Stimulated activated naive CD8-positive, alpha-beta T cell treated with anti-CD3 and anti-CD28 coated beads, Interleukin-15, amount 100 ng/mL, for 72 hours (primary cell): ENCODE data around the gene PARVB.
"Not testable (repeated sequence)": the region's sequence is repeated elsewhere in the genome, so short reads cannot be mapped to it uniquely, and the experiment has no call there.

Source experiments
- ATAC-seq: fragments of 150-1000 bp; cut with Tn5 transposase; 2 replicates; pipeline ENCODE4 v1.10.0; 2021; ENCODE audit warnings: mild to moderate bottlenecking, moderate library complexity
- DNase-seq, 2 donors: peaks; one replicate each; pipeline ENCODE4 v3.0.0; 2021 to 2022
- H3K27ac Mint-ChIP-seq, 2 donors: one replicate each; pipeline ENCODE4 v1.8.0; 2022; ENCODE audit warnings: mild to moderate bottlenecking in 2 of 2, mixed read lengths in 2 of 2, moderate library complexity in 2 of 2
- H3K27me3 Mint-ChIP-seq: one replicate; pipeline ENCODE4 v1.8.0; 2022; ENCODE audit warnings: mixed read lengths
- H3K4me1 Mint-ChIP-seq: one replicate; pipeline ENCODE4 v1.8.0; 2022; ENCODE audit warnings: mild to moderate bottlenecking, mixed read lengths
- H3K4me3 Mint-ChIP-seq, 2 donors: one replicate each; pipeline ENCODE4 v1.8.0; 2022; ENCODE audit warnings: mild to moderate bottlenecking in 2 of 2, mixed read lengths in 2 of 2, moderate library complexity in 1 of 2
- H3K9me3 Mint-ChIP-seq, 2 donors: one replicate each; pipeline ENCODE4 v1.8.0; 2022; ENCODE audit warnings: mixed read lengths in 2 of 2

Gene PARVB

GRCh38 chr22:44051961-44052360 lies 27.9 kb downstream of the PARVB start:
- ATAC-seq: no peak
- no peak overlapping the region for H3K4me3 Mint-ChIP-seq
- no peaks in the 10 kb centered on the region for H3K9me3 Mint-ChIP-seq
- H3K27ac Mint-ChIP-seq: no peak overlapping the region
- no peak for DNase-seq
- H3K27me3 Mint-ChIP-seq: peaks cover 25% of the 10 kb centered on the region
- H3K4me1 Mint-ChIP-seq: peaks cover 36% of the 10 kb centered on the region

DNA sequence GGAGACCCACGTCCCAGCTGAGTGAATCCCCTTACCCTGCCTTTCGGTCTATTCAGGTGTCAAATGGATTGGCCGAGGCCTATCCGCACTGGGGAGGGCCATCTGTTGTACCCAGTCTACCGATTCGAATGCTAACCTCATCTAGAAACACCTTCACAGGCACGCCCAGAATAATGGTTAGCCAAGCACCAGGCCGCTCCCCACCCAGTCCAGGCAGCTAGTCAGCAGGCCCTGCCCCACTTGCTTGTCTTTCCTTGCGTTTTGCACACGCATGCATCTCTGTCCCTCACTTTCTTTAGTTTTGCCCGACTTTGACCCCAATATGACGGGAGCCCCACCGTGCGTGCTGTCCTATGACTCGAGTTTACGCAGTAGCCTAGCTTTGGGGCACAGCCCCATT lies 31.7 kb downstream of the PARVB start:
- Mint-ChIP-seq H3K27ac (no peak overlapping the region), H3K4me1 (peaks cover 9% of the 10 kb centered on the region)
- no peak for DNase-seq

GRCh38 chr22:44056649-44057048 lies 32.5 kb downstream of the PARVB start:
- H3K9me3 Mint-ChIP-seq, ATAC-seq, H3K4me3 Mint-ChIP-seq, DNase-seq, H3K4me1 Mint-ChIP-seq, H3K27ac Mint-ChIP-seq, H3K27me3 Mint-ChIP-seq: not testable (repeated sequence)

More for the DNA sequence above, 31.7 kb downstream of the PARVB start:
- ATAC-seq: no peak
- peaks cover 6% of the 10 kb centered on the region for H3K27me3 Mint-ChIP-seq
- no peak overlapping the region for H3K4me3 Mint-ChIP-seq
- H3K9me3 Mint-ChIP-seq: peaks cover 0 to 5% of the 10 kb centered on the region in 2 donors

DNA sequence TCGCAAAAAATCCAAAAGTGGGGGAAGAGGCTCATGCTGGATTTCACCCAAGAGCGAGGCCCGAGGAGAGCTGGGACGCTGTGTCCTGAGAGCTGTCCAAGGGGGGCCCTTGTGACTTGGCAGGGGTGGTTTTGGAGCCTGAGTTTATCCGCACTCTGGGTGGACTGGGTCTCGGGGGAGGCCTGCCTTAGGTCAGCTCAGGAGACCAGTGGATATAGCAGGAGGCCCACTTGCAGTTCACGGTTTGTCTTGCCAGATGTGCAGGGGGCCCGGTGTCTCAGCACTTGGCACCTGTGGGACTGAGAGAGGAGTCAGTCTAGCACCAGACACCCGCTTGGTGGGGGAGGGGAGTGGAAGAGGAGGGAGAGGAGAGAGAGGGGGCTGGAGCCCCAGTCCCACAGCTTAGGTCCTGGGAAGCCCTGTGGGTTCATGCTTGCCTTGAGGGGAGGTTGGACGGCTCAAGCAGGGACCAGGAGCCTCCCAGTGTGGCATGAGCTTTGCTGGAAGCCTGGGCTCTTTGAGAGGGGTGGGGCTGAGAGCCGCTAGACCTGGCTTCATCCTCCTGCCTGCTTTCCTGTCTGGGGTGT lies 33.4 kb downstream of the PARVB start:
- ATAC-seq (no peak), DNase-seq (no peak)
- Mint-ChIP-seq H3K27ac (no peak overlapping the region), H3K4me1 (no peaks in the 10 kb centered on the region), H3K4me3 (no peak overlapping the region), H3K9me3 (peaks cover 0 to 5% of the 10 kb centered on the region in 2 donors), H3K27me3 (no peaks in the 10 kb centered on the region)

DNA sequence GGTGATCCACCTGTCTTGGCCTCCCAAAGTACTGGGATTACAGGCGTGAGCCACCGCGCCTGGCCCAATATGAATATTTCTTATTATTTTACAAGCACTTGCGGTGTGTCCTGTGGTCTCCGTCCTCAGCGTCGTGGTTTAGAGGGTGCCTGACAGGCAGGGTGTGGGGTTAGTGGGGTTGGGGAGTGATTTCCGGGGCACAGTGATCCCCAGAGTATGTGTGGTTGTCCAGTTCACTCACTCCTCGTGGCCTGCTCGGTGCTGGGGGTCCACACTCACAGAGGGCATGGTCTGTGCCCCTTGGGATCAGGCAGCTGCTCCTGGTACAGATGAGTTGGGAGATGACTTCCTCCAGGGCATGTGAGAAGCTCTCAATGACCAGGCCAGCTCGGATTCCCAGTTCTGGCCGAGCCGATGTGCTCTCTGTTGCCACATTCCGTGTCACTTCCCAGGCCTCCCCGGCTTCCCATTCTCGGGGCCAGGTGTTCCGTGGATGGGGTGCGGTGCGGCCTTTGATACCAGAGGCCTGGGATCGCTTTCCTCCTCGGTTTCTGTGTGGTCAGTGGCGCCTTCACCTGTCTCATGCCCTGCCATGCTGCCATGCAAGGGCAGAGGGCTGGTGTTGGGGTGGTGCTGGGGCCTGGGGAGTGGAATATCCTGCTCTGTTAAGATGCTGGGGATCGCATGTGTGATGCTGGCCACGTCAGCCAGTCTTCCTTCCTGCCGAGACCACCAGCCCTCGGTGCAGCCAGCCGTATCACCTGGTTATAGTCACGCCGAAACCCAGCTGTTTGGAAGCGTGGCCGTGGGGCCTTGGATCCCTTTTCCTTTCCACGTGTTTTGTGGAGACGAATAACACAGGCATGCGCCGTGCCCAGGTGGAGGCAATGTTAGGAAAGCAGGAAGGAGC lies 39.6 kb downstream of the PARVB start:
- H3K4me3 Mint-ChIP-seq: no peak overlapping the region
- peaks cover 5% of the 10 kb centered on the region for H3K27me3 Mint-ChIP-seq
- DNase-seq (no peak), ATAC-seq (no peak)
- H3K9me3 Mint-ChIP-seq: peaks cover 0 to 5% of the 10 kb centered on the region in 2 donors
- peaks cover 7% of the 10 kb centered on the region for H3K4me1 Mint-ChIP-seq
- peak overlapping the region in 1 of 2 donors; percentile 48 for H3K27ac Mint-ChIP-seq

DNA sequence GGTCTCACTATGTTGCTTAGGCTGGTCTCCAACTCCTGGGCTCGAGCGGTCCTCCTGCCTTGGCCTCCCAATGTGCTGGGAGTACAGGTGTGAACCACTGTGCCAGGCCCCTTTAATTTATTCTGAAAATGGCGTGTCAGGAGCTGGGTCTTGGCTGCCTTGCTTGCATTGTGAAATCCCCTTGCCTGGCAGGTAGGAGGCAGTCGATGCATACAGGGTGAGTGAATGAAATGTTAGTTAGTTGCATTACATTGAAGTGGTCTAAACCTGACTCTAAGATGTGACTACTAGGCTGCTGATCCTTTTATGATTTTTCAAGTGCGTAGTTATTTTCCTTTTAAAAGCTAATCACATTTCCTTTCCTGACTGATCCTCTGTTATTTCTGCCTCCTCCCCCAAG lies 42.9 kb downstream of the PARVB start:
- no peak overlapping the region for H3K4me3 Mint-ChIP-seq
- ATAC-seq (no peak), DNase-seq (no peak)
- peaks cover 12% of the 10 kb centered on the region for H3K4me1 Mint-ChIP-seq
- no peak overlapping the region for H3K27ac Mint-ChIP-seq
- H3K9me3 Mint-ChIP-seq: no peaks in the 10 kb centered on the region
- H3K27me3 Mint-ChIP-seq: peaks cover 13% of the 10 kb centered on the region

DNA sequence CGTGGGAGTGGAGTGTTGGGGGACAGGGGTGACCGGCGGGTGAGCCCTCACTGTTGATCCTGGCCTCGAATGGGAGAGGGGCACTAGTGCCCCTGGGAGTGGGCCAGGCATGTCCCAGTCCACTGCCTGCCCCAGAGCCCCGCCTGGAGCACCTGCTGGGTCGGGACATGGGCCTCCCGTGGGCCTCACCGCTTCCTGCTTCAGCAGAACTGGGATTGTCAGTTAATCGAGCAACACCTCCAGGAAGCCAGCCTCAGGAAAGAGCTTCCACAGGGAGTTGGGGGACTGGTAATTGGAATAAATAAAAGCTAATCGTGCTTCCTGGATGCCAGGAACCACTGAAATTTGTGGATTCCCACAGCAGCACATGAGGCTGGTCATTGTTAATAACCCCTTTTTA lies 43.8 kb downstream of the PARVB start:
- Mint-ChIP-seq H3K4me3 (no peak overlapping the region), H3K4me1 (peaks cover 12% of the 10 kb centered on the region), H3K27me3 (peaks cover 13% of the 10 kb centered on the region), H3K9me3 (no peaks in the 10 kb centered on the region), H3K27ac (no peak overlapping the region)
- ATAC-seq (no peak), DNase-seq (no peak)

DNA sequence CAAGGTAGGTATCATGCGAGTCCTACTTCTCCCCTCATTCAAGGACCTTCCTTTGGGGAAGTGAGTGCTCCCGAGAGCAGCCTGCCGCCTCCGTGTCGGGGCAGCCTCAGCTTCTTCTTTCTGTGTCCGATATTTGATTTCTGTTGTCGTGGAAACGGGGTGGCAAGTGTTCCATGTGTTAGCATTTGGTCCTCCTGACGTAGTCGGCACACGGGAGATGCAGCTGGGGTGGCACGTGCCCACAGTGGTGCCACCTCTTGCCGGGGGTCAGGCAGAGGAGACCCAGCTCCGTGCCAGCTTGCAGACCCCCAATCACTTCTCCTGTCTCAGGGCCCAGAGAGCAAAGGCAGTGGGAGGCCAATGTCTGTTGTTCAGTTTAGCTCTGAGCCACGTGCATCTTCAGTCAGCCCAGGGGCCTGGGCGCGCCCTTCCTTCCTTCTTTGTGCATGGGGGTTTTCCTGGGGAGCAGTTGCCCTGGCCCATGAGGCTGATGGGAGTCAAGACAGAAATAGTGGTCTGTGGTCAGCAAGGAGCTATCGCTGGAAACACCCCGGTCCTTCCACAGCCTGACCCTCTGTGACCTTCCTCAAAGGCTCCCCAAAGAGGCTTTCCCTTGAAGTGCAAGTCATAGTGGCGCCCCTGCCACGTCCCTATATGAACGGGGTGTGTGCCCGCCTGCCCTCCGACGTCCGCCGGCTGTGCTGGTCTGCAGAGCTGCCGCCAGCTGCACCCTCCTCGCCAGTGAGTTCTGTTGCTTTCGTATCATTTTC lies 44.5 kb downstream of the PARVB start:
- H3K27ac Mint-ChIP-seq: peak overlapping the region; percentile 28 to 92
- H3K4me3 Mint-ChIP-seq: peak overlapping the region; percentile 18 to 57
- ATAC-seq (peak; percentile 68), DNase-seq (peak in 1 of 2 donors; percentile 22)
- peaks cover 12% of the 10 kb centered on the region for H3K4me1 Mint-ChIP-seq
- H3K27me3 Mint-ChIP-seq: peaks cover 13% of the 10 kb centered on the region
- H3K9me3 Mint-ChIP-seq: no peaks in the 10 kb centered on the region

GRCh38 chr22:44070029-44070428 lies 45.9 kb downstream of the PARVB start:
- H3K4me3 Mint-ChIP-seq: no peak overlapping the region
- DNase-seq (no peak), ATAC-seq (no peak)
- H3K27ac Mint-ChIP-seq: peak overlapping the region in 1 of 2 donors; percentile 56
- peaks cover 13% of the 10 kb centered on the region for H3K27me3 Mint-ChIP-seq
- peaks cover 12% of the 10 kb centered on the region for H3K4me1 Mint-ChIP-seq
- H3K9me3 Mint-ChIP-seq: no peaks in the 10 kb centered on the region

GRCh38 chr22:44071781-44072326 lies 47.8 kb downstream of the PARVB start:
- Mint-ChIP-seq H3K4me3 (no peak overlapping the region), H3K27me3 (peaks cover 13% of the 10 kb centered on the region), H3K9me3 (no peaks in the 10 kb centered on the region), H3K27ac (no peak overlapping the region), H3K4me1 (peaks cover 12% of the 10 kb centered on the region)
- no peak for ATAC-seq
- DNase-seq: no peak

GRCh38 chr22:44074337-44074984 lies 50.4 kb downstream of the PARVB start:
- H3K9me3 Mint-ChIP-seq: no peaks in the 10 kb centered on the region
- no peak overlapping the region for H3K27ac Mint-ChIP-seq
- ATAC-seq: no peak
- peaks cover under 1% of the 10 kb centered on the region for H3K27me3 Mint-ChIP-seq
- no peak overlapping the region for H3K4me3 Mint-ChIP-seq
- no peak for DNase-seq
- H3K4me1 Mint-ChIP-seq: no peaks in the 10 kb centered on the region

GRCh38 chr22:44075022-44075421 lies 50.9 kb downstream of the PARVB start:
- Mint-ChIP-seq H3K27ac (no peak overlapping the region), H3K9me3 (no peaks in the 10 kb centered on the region), H3K27me3 (no peaks in the 10 kb centered on the region), H3K4me3 (no peak overlapping the region), H3K4me1 (no peaks in the 10 kb centered on the region)
- no peak for ATAC-seq
- DNase-seq: no peak

- ATAC-seq (no peak), DNase-seq (no peak)
- no peaks in the 10 kb centered on the region for H3K9me3 Mint-ChIP-seq
- H3K27ac Mint-ChIP-seq: peak overlapping the region in 1 of 2 donors; percentile 54
- H3K4me1 Mint-ChIP-seq: no peaks in the 10 kb centered on the region
- H3K27me3 Mint-ChIP-seq: no peaks in the 10 kb centered on the region
- no peak overlapping the region for H3K4me3 Mint-ChIP-seq
Observed at GRCh38 chr22:44075670-44076069, 51.6 kb downstream of the PARVB start.

- Mint-ChIP-seq H3K4me3 (no peak overlapping the region), H3K27me3 (no peaks in the 10 kb centered on the region), H3K9me3 (no peaks in the 10 kb centered on the region), H3K4me1 (no peaks in the 10 kb centered on the region), H3K27ac (peak overlapping the region in 1 of 2 donors; percentile 23)
- DNase-seq (no peak), ATAC-seq (no peak)
Observed at GRCh38 chr22:44076825-44077224, 52.7 kb downstream of the PARVB start.
